Cardiac muscle cell (in vitro differentiated cells and primary cell): ENCODE measurements around the gene DDX51. TPM values are rescaled to one million over a fixed set of nuclear protein-coding genes. Genes with fewer than 3 reads are reported as not detected.
A peak's percentile ranks its signal among the peaks of the same experiment; 100 is the strongest.
"Not testable (repeated sequence)": the region's sequence is repeated elsewhere in the genome, so short reads cannot be mapped to it uniquely, and the experiment has no call there.

ENCODE experiments used
- DNase-seq, 2 donors: peaks; one replicate each; pipeline versions ENCODE4 v3.0.0 to v3.0.0-alpha.2; 2010 to 2017; ENCODE audit warnings: low read depth in 1 of 2, low spot score in 1 of 2
- H3K27ac ChIP-seq: fragments of 200-600 bp; sonication (generic); 2 replicates; pipeline ENCODE4 v1.5.1; 2016
- H3K27me3 ChIP-seq: fragments of 200-600 bp; sonication (generic); 2 replicates; pipeline ENCODE4 v1.6.0; 2016; ENCODE audit warnings: control low read depth
- H3K36me3 ChIP-seq: fragments of 200-600 bp; sonication (generic); 2 replicates; pipeline ENCODE4 v1.5.1; 2016; ENCODE audit warnings: control low read depth
- H3K4me1 ChIP-seq: fragments of 200-600 bp; sonication (generic); 2 replicates; pipeline ENCODE4 v1.8.1; 2017; ENCODE audit warnings: low read depth, mild to moderate bottlenecking, mixed run types
- H3K4me3 ChIP-seq: fragments of 200-600 bp; sonication (generic); 2 replicates; pipeline ENCODE4 v1.5.1; 2016; ENCODE audit warnings: mild to moderate bottlenecking
- H3K9me3 ChIP-seq: fragments of 200-600 bp; sonication (generic); 2 replicates; pipeline ENCODE4 v1.5.1; 2017; ENCODE audit warnings: low read depth, mild to moderate bottlenecking, control low read depth
- polyA plus RNA-seq: library from polyadenylated mRNA; unstranded; fragments of >200 nt; fragmentation: Nextera tagmentation; extraction: Ambion mirVana; gene quantifications from 2 replicates; pipeline ENCODE4 v1.2.1, GENCODE V29; 2016
- total RNA-seq: library from RNA; depleted of rRNA; stranded (reverse); fragments of >200 nt; gene quantifications from 2 replicates; pipeline ENCODE4 v1.2.3, GENCODE V29; 2016
- TF ChIP-seq, protein P1 (sequence below): IDR thresholded peaks from 2 replicates; pipeline ENCODE4 v1.5.1; 2012; ENCODE audit warnings: low read depth, mild to moderate bottlenecking, low read length

Gene DDX51
- total and polyA plus RNA-seq, 2 experiments from 2014 or later, result 15.6 to 22.9 TPM

DNA sequence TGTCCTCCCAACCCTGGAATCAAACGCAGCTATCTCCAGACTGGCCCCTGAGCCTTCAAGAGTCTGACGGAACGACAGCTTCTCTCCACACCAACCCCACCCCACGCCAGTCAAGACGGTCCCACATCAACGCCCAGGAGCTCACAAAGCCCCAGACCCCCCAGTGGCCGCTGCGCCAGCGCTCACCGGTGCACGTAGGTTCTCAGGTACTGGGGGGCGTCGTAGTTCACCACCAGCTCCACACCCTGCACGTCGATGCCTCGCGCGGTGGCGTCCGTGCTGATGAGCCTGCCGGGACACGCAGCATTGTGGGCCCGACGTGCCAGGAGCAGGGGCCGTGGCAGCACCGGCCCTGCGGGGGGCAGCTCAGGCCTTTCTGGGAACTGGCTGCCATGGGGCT, 4.2 kb downstream of the DDX51 start:
- DNase-seq, result no peak
- TF ChIP-seq, protein P1, sequence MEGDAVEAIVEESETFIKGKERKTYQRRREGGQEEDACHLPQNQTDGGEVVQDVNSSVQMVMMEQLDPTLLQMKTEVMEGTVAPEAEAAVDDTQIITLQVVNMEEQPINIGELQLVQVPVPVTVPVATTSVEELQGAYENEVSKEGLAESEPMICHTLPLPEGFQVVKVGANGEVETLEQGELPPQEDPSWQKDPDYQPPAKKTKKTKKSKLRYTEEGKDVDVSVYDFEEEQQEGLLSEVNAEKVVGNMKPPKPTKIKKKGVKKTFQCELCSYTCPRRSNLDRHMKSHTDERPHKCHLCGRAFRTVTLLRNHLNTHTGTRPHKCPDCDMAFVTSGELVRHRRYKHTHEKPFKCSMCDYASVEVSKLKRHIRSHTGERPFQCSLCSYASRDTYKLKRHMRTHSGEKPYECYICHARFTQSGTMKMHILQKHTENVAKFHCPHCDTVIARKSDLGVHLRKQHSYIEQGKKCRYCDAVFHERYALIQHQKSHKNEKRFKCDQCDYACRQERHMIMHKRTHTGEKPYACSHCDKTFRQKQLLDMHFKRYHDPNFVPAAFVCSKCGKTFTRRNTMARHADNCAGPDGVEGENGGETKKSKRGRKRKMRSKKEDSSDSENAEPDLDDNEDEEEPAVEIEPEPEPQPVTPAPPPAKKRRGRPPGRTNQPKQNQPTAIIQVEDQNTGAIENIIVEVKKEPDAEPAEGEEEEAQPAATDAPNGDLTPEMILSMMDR, result no peak
- H3K27me3 ChIP-seq, result no peaks in the 10 kb centered on the region
- no peak overlapping the region for H3K27ac ChIP-seq
- peaks cover 6% of the 10 kb centered on the region for H3K4me1 ChIP-seq
- H3K36me3 ChIP-seq, result peaks cover 20% of the 10 kb centered on the region
- no peaks in the 10 kb centered on the region for H3K9me3 ChIP-seq
- no peak overlapping the region for H3K4me3 ChIP-seq

DNA sequence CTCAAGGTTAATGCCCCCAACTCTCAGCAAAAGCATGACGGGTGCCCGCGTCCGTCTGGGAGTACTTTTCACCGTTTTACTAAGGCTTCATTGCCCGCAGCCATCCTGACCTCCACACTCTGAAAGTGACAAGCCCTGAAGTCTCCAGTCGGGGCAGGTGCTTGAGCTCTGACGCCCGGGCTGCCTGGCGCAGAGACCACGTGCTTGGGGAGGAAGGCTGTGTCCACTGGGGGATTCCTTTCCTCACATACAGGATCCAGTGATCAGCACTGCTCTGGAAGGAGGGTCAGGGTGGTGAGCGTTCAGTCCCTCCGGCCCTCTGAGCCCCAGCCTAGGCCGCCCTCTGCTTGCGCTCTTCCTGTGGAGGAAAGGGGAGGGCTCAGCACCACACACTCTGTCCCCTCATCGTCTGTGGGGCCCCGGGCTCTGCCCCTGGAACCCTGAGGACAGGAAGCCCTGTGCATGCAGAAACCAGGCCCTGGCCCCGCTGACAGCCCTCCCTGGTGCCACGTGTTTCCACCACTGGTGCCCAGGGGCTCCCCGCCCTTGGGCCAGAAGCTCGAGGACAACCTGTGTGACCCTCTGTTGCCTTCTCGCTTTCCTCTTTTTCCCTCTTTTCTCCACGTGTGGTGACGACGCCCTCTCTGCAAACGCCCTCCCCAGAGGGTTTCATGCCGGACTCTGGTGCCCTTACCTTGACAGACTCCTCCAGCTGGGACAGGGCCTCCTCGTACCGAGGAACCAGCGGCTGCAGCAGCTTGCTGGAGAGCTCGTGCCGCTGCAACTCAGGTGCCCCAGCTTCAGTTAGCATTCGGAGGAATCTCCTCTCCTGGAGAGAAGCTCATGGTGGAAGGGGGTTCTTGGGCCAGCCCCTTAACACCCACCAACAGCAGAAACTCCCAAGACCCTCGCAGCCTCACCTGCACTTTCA, 4.9 kb downstream of the DDX51 start:
- no peak overlapping the region for H3K4me3 ChIP-seq
- H3K27ac ChIP-seq, result no peak overlapping the region
- no peak for DNase-seq
- H3K4me1 ChIP-seq, result peaks cover 5% of the 10 kb centered on the region
- H3K36me3 ChIP-seq, result peaks cover 20% of the 10 kb centered on the region
- TF ChIP-seq, protein P1, result no peak
- H3K27me3 ChIP-seq, result no peaks in the 10 kb centered on the region
- no peaks in the 10 kb centered on the region for H3K9me3 ChIP-seq

DNA sequence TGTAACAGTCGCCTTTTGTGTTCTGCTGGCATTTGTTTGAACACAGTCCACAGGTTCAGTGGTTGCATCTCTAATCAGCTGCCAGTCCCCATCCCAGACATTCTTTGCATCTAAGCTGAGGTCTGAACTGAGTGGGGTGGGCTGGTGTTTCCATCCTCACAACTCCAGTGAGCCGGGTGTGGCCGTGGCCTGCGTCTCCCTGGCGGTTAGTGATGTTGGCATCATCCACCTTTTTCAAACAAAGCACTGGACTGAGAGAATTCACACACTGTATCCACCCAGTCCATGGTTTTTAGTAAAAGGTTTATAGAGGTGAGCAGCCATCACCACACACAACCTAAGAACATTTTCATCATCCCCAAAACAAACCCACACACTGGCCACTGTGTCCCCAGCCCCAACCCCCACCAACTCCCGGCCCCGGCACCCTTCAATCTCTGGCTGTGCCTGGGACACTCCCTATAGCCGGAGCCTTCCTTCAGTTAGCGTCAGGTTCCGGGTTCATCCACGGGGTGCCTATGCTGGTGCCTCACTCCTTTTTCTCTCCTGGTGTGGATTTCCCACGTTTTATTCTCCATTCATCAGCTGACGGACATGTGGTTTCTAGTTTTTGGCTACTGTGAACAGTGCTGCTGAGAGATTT, 6.5 kb downstream of the DDX51 start:
- no peaks in the 10 kb centered on the region for H3K9me3 ChIP-seq
- no peaks in the 10 kb centered on the region for H3K4me1 ChIP-seq
- H3K36me3 ChIP-seq, result peaks cover 20% of the 10 kb centered on the region
- TF ChIP-seq, protein P1, result no peak
- no peak for DNase-seq
- H3K27ac ChIP-seq, result no peak overlapping the region
- H3K27me3 ChIP-seq, result no peaks in the 10 kb centered on the region
- no peak overlapping the region for H3K4me3 ChIP-seq

DNA sequence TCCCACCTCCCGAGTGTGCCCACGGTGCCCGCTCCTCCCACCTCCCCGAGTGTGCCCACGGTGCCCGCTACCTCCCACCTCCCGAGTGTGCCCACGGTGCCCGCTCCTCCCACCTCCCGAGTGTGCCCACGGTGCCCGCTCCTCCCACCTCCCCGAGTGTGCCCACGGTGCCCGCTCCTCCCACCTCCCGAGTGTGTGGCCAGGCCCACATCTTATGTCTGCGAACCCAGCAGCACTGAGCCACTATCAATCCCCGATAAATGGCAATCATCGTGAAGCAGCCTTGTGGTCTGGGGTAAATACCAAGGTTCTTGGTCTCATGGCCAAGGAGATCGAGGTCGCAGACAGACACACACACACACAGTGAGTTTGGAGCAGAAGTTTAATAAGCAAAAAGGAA, 7.9 kb downstream of the DDX51 start:
- H3K4me3 ChIP-seq, DNase-seq, H3K27me3 ChIP-seq, H3K27ac ChIP-seq, H3K4me1 ChIP-seq, H3K9me3 ChIP-seq: not testable (repeated sequence)
- peaks cover 15% of the 10 kb centered on the region for H3K36me3 ChIP-seq

DNA sequence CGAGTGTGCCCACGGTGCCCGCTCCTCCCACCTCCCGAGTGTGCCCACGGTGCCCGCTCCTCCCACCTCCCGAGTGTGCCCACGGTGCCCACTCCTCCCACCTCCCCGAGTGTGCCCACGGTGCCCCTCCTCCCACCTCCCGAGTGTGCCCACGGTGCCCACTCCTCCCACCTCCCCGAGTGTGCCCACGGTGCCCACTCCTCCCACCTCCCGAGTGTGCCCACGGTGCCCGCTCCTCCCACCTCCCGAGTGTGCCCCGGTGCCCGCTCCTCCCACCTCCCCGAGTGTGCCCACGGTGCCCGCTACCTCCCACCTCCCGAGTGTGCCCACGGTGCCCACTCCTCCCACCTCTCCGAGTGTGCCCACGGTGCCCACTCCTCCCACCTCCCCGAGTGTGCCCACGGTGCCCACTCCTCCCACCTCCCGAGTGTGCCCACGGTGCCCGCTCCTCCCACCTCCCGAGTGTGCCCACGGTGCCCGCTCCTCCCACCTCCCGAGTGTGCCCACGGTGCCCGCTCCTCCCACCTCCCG, 9.4 kb downstream of the DDX51 start:
- H3K4me1 ChIP-seq, H3K27ac ChIP-seq, H3K27me3 ChIP-seq, H3K4me3 ChIP-seq, H3K36me3 ChIP-seq, DNase-seq, H3K9me3 ChIP-seq: not testable (repeated sequence)

DNA sequence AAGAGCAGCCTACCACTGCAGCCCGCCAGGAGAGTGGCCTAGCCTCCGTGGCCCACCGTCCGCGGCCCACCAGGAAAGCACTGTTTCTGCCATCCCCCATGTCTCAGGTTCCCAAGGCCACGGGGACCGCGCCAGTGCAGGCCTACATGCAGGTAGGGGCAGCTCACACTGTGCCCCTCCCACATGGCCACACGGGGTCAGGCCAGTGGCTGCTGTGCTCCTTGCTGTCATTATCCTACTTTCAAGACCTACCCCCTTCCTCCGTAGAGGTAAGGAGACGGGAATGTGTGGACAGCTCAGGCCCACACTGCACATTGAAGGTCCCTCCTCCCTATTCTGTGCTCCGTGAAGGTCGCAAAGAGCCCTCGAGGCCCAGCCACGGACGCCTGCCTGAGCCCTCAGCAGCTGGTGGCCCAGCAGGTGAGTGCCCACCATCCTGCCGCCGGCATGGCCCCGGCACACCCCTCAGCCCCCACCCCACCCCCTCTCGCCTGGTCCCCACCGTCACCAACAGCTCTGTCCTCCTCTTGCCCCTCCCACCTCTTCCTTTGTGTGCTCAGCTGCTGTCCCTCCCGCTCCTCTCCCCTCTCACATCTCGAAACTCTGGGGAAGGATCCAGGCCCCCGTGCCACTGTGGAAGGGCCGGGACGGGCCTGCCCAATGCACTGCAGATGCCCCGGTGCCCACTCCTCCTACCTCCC, 10.0 kb downstream of the DDX51 start:
- Histone ChIP-seq H3K27ac (peak overlapping the region; percentile 39), H3K27me3 (no peaks in the 10 kb centered on the region), H3K36me3 (no peaks in the 10 kb centered on the region), H3K9me3 (no peaks in the 10 kb centered on the region), H3K4me3 (no peak overlapping the region), H3K4me1 (no peaks in the 10 kb centered on the region)
- TF ChIP-seq, protein P1, result no peak
- DNase-seq, result no peak
